HK-2 (cell line): ENCODE data around the gene HAX1.
"Not testable (repeated sequence)": the region's sequence is repeated elsewhere in the genome, so short reads cannot be mapped to it uniquely, and the experiment has no call there.

Experiments
- DNase-seq: peaks from one replicate; pipeline ENCODE4 v3.0.0-alpha.2; 2018; ENCODE audit not compliant: unreplicated experiment

The HAX1 gene

DNA sequence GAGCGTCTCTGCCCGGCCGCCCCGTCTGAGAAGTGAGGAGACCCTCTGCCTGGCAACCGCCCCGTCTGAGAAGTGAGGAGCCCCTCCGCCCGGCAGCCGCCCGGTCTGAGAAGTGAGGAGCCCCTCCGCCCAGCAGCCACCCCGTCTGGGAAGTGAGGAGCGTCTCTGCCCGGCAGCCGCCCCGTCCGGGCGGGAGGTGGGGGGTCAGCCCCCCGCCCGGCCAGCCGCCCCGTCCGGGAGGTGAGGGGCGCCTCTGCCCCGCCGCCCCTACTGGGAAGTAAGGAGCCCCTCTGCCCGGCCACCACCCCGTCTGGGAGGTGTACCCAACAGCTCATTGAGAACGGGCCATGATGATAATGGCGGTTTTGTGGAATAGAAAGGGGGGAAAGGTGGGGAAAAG is 15.2 kb downstream of the HAX1 start:
- not testable (repeated sequence) for DNase-seq

DNA sequence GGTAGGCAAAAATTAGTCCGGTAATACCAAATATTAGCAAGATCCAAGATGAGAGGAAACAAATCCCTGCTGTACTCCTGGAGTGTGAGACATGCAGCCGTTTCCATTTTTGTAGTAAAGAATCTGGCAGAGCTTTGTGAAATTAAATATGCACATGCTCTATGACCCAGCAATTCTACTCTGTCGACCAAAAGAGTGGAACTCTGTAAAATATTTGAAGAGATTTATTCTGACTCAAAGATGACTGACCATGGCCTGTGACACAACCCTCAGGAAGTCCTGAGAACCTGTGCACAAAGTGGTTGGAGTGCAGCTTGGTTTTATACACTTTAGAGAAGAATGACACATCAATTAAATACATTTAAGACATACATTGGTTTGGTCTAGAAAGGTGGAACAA is 16.2 kb downstream of the HAX1 start:
- no peak for DNase-seq

DNA sequence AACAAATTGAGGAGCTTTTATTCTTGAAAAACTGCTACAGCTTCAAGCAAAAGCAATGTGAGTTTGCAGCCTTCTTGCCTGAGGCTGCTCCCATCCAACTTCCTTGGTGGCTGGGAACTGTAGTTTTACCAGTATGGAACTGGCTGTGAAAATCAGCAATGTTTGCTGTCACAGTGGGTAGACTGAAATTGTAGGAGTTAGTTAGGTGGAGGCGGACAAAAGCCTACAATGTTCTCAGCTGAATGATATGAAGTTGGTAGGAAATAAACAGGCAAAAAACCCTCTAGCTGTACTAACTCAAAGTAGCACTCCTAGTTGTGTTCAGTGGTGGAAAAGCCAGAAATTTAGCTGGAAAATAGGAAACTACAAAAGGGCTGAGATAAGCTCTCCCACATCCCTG is 18.5 kb downstream of the HAX1 start:
- DNase-seq = no peak

DNA sequence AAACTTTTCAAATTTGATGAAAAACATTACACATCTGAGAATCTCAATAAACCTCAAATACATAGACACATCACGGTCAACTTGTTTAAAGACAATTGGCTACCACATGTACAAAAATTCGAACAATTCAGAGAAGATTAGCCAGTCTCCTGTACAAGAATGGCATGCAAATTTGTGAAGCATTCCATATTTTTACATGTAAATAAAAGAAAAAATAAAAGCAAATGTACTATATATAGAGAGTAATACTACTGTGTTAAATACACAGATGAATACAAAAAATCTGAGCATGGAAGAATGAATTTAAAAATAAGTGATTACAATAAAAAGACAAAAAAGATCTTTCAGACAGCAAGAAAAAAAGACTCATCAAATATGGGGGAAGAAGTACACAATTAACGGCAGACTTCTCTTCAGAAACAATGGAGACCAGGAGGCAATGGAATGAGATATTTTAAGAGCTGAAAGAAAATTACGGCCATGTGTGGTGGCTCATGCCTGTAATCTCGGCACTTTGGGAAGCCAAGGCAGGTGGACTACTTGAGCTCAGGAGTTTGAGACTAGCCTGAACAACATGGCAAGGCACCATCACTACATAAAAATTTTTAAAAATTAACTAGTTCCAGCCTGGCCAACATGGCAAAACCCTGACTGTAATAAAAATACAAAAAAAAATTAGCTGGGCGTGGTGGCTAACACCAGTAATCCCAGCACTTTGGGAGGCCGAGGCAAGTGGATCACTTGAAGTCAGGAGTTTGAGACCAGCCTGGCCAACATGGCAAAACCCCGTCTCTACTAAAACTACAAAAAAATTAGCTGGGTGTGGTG is 23.2 kb downstream of the HAX1 start:
- DNase-seq = no peak

DNA sequence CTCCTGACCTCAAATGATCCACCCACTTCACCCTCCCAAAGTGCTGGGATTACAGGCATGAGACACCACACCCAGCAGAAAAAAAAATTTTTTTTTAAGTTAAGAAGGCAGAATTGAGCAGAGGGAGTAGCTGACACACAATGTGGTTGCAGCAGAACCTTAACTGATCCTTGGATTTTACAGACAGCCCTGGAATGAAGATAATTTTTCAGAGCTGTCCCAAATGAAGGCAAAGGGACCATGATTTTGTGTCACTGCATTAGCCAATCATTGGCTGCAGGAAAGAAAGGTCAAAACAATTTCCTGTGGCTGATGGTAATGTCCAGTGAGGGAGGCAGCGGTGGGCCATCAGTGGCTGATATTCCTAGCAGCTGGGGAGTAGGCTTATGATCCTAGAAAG is 29.2 kb downstream of the HAX1 start:
- DNase-seq = no peak

DNA sequence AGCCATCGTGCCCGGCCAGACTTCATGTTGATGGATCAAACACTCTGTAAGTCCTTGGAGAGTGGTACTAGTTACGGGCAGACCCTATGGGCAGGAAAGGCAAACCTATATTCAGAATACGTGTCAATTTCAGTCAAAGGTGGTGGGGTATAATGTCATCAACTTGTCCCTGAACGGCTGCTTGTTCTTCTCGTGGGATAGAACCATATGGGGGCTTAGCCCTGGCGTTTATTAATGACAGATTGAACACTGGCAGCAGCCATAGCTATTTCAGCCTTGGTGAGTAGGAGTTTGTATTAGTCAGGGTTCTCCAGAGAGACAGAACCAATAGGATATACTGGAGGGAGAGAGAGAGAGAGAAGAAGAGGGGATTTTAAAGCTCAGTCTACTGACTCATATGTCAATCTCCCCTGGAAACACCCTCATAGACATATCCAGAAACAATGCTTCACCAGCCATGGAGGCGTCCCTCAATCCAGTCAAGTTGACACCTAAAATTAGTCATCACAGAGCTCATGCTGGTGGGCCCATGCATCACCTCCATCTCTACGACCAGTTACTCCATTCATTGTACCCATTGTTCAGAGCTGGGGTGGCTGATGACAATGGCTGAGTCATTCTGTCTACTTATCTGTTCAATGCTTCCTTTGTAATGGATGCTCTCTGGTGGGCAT is 32.4 kb downstream of the HAX1 start:
- peak; percentile 34 for DNase-seq

DNA sequence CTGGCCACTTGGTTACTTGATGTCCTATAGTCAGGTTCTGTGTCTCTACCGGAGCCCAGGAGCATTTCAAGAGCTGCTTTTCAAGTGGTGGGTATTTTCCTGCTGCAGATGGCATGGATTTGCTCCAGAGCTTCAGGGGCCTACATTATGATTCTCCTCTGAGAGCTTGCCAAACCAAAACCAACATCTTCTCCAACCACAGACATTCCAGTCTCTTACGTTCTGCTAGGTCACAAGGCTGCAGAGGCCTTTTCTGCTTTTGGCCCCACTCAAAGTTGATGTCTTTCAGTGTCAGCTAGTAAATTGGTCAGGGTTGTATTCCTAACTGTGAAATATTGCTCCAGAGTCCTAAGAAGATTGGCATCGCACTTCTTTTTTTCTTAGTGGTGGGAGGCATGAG is 33.7 kb downstream of the HAX1 start:
- no peak for DNase-seq

DNA sequence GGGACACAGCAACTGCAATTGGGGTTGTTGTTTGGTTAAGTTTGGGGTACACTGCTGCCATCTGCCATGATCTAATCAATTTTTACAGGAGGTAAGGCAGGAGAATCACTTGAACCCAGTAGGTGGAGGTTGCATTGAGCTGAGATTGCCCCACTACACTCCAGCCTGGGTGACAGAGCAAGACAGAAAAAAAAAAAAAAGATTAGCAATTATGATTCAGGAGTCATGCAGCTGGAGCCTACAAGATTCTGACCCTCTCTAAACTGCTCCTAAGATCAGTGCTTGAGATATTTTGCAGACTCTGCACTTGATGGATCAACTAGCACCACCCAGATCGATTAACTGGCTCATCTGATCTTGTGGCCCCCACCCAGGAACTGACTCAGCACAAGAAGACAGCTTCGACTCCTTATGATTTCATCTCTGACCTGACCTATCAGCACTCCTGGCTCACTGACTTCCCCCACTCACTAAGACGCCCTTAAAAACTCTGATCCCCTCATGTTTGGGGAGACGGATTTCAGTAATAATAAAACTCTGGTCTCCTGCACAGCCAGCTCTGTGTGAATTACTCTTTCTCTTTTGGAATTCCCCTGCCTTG is 35.3 kb downstream of the HAX1 start:
- not testable (repeated sequence) for DNase-seq

DNA sequence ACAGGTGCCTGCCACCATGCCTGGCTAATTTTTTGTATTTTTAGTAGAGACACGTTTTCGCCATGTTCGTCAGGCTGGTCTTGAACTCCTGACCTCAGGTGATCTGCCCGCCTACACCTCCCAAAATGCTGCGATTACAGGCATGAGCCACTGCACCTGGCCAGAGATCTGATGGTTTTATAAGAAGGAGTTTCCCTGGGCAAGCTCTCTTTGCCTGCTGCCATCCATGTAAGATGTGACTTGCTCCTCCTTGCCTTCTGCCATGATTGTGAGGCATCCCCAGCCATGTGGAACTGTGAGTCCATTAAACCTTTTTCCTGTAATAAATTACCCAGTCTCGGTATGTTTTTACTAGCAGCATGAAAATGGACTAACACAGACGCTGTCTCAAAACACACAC is 36.7 kb downstream of the HAX1 start:
- not testable (repeated sequence) for DNase-seq

DNA sequence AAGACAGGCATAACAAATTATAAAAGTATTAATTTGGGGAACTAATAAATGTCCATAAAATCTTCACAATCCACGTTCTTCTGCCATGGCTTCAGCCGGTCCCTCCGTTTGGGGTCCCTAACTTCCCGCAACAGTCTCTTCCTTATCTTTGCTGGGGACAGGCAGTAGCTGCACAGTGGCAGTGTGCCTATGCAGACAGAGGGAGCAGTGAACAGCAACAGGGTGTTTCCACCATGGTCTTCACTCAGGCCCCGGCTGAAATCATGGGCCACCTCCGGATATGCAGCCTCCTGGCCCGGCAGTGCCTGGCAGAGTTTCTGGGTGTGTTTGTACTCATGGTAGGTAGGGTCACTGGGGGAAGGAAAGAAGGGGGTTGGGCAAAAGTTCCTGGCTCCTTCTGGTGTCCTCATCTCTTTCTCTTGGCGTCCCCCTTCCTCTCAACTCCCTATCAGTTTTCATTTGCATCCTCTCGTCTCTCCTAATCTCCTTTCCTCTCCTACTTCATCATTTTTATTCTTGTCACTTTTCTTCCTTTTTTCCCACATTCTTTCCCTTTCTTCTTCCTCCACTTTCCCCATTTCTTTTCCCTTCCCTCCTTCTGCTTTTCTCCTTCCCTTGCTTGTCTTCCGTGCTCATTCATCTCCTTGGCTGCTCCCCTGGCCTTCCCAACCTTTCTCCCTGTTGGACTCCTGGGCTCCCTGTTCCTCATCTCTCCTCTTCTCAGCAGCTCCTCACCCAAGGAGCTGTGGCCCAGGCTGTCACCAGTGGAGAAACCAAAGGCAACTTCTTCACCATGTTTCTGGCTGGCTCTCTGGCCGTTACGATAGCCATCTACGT is 40.0 kb downstream of the HAX1 start:
- not testable (repeated sequence) for DNase-seq

DNA sequence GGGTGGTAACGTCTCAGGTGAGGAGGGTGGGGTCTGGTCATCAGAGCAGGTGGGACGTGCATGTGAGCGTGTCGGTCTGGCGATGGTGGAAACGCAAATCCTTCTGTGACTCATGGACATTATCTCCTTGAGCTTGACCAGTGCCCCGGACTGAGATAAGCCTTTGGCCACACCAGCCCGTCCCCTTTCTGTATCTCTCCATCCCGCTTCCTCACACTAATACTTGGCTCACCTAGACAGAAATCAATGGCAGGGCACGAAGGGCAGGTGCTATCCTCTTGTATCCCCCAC is 40.6 kb downstream of the HAX1 start:
- DNase-seq = no peak

DNA sequence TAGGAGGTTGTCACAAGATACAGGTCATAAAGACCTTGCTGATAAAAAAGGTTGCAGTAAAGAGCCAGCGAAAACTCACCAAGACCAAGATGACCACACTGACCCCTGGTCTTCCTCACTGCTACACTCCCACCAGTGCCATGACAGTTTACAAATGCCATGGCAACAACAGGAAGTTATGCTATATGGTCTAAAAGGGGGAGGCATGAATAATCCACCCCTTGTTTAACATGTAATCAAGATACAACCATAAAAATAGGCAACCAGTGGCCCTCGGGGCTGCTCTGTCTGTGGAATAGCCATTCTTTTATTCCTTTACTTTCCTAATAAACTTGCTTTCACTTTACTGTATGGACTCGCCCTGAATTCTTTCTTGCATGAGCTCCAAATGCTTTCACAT is 41.8 kb downstream of the HAX1 start:
- not testable (repeated sequence) for DNase-seq

DNA sequence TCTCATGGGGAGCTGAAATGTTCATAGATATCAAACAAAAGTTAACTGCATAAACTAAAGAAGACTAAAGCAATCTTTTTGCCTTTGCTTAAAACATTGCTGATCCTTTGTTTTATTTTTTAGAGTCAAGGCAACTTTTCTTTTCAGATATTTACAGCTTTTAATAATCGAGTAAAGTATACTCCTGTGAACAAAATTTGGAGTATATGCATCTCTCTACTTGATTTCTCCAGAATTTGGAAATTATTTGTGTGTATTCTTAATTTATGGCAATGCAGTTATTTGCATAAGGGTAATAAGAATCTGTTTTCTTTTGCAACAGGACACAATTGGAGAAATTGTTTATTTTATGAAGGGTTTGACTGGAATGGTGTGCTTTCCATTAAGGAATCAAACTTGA is 44.3 kb downstream of the HAX1 start:
- no peak for DNase-seq

DNA sequence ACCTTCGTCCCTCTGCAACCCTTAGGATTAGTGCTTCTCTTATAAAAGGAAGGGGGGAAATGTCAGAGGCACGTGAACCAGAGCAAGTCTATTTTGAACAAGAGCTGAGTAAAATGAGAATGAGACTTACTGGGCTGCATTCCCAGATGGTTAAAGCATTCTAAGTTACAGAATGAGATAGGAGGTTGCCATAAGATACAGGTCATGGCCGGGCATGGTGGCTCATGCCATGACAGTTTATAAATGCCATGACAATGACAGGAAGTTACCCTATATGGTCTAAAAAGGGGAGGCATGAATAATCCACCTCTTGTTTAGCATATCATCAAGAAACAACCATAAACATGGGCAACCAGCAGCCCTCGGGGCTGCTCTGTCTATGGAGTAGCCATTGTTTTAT is 46.0 kb downstream of the HAX1 start:
- DNase-seq = no peak

DNA sequence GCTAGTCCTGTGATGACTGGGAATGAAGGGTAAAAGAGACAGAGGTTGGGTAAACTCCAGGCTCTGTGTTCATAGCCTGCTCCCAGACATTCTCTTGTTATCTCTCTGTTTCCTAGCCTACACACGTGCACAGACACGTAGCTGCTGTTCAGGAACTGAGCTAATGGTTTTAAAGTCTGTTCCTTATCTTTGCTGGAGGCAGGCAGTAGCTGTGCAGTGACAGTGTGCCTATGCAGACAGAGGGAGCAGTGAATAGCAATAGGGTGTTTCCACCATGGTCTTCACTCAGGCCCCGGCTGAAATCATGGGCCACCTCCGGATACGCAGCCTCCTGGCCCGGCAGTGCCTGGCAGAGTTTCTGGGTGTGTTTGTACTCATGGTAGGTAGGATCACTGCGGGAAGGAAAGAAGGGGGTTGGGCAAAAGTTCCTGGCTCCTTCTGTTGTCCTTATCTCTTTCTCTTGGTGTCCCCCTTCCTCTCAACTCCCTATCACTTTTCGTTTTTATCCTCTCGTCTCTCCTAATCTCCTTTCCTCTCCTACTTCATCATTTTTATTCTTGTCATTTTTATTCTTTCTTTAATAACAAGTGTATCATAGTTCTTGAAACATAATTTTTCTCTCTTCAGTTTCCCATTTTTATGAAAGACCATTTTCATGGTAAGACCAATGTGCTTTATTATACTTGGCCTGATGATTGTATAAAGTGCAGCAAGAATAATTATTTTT is 48.6 kb downstream of the HAX1 start, which contains the start of gene AQP10:
Gene AQP10, plus strand, starts transcription at position 212 of the 727 bp plus-strand sequence. Its CDS starts 63 bp downstream, at position 275.
- DNase-seq = no peak

DNA sequence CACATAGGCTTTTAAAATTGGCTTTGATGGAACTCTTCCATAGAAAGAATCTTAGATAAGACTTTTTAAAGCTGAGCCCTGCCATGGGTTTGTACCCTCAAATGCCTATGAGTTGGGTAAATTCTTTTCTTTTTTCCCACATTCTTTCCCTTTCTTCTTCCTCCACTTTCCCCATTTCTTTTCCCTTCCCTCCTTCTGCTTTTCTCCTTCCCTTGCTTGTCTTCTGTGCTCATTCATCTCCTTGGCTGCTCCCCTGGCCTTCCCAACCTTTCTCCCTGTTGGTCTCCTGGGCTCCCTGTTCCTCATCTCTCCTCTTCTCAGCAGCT is 49.1 kb downstream of the HAX1 start:
- not testable (repeated sequence) for DNase-seq

DNA sequence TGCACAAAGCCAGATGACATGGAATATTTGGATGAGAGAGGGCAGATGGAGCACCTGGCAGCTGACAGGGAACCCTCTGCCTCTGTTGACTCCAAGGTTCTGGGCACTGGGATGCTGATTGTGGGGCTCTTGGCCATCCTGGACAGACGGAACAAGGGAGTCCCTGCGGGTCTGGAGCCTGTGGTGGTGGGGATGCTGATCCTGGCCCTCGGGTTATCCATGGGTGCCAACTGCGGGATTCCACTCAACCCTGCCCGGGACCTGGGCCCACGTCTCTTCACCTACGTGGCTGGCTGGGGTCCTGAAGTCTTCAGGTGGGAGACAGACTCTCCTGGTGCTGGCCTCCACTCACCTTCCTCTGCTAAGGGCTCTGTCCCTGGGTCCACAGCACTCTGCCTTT is 51.1 kb downstream of the HAX1 start:
- no peak for DNase-seq

DNA sequence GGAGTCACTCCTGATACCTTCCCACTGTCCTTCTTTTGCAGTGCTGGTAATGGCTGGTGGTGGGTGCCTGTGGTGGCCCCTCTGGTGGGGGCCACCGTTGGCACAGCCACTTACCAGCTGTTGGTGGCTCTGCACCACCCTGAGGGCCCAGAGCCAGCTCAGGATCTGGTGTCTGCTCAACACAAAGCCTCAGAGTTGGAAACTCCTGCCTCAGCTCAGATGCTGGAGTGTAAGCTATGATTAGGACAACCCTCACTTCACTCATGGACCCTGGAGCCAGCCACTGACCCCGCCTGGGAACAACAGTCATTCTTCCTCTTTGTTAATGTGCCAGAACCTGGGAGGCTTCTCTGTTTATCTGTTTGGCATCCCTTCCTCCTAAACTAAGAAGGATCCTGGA is 51.8 kb downstream of the HAX1 start:
- no peak for DNase-seq

DNA sequence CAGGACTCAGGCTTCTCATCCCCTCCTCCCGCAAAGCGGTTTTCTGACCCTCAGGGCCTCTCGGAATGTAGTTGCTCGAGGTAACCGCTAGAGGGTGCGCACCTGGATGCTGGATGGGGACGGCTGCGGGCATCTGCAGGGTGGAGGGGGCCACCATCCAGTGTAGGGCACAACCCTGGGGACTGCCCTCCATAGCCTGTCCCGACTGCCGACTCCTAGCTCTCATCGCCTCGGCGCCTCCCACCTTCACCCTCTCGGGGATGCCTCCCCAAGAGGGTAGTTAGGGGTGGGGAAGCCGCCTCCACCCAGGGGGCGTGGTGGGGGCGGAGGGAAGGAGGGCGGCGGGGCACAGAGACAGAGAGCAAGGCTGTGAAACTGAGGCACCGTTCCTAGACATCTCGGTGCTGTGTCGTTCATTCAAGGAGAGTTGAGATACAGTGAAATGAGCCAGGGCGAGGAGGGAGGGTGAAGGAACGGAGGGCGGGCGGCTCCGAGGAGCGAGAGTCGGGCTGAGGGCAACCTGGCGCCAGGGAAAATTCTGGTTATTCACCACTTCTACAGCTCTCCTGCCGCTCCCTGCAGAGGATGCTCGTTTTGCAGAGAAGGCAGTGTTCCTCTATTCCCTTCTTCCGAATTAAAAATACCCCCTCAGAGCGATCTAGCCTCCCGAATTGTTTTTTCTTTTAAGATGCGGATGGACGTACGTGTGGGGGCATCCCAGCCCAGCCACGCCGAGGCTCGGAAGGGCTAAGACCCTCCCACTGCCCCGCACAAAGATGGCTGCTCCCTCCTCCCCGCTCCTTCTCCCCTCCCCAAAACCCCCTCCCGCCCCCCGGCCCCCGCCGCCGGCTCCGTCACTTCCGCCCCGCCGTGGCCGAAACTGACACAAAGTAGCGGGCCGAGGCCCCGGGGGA is 52.5 kb downstream of the HAX1 start, which contains the start of gene ATP8B2:
Gene ATP8B2, plus strand, starts transcription at position 857 of the 914 bp plus-strand sequence. CDS start 2,617 bp downstream, outside the sequence.
- peak; percentile 84 for DNase-seq
